Measurements from ENCODE around the gene B3GLCT. TPM values are rescaled to one million over a fixed set of nuclear protein-coding genes. Genes with fewer than 3 reads are reported as not detected.

Gene B3GLCT
- total RNA-seq, 1 experiment from 2014 or later: 3.9 TPM

GRCh38 chr13:31214435-31214834 lies 14.7 kb downstream of the B3GLCT start:
- H4K20me1 ChIP-seq (ENCODE audit: insufficient read depth): no peaks in the 10 kb centered on the region
- no peak for DNase-seq (ENCODE audit: low read depth, low spot score)
- no peak overlapping the region for H3K4me2 ChIP-seq (ENCODE audit: low read length)
- no peak overlapping the region for H2AFZ ChIP-seq (ENCODE audit: low read depth, low read length, poor library complexity, severe bottlenecking)
- no peak for TF ChIP-seq REST (IDR thresholded peaks at IDR 0.05; ENCODE audit: low read depth)
- TF ChIP-seq YY1 (IDR thresholded peaks at IDR 0.05; ENCODE audit: extremely low read depth, insufficient replicate concordance, low read depth, low read length): no peak
- TF ChIP-seq ZBTB33 (IDR thresholded peaks at IDR 0.05; ENCODE audit: extremely low read depth, insufficient replicate concordance, low read length): no peak
- TF ChIP-seq CBX3 (IDR thresholded peaks at IDR 0.05; ENCODE audit: low read depth): no peak
- TF ChIP-seq SP1 (IDR thresholded peaks at IDR 0.05; ENCODE audit: low read depth): no peak
- no peak for TF ChIP-seq EZH2phosphoT487 (IDR thresholded peaks at IDR 0.05; ENCODE audit: borderline replicate concordance)
- TF ChIP-seq MAX (IDR thresholded peaks at IDR 0.05): no peak
- TF ChIP-seq TCF7L2 (IDR thresholded peaks at IDR 0.05; ENCODE audit: borderline replicate concordance, extremely low read depth, insufficient read depth, insufficient read length): no peak
- TF ChIP-seq SRF (IDR thresholded peaks at IDR 0.05; ENCODE audit: low read depth): no peak
- TF ChIP-seq FOSL1 (IDR thresholded peaks at IDR 0.05; ENCODE audit: low read depth): no peak
- no peak for TF ChIP-seq ZNF274 (IDR thresholded peaks at IDR 0.05; ENCODE audit: low read depth, low read length)
- TF ChIP-seq SIN3A (IDR thresholded peaks at IDR 0.05; ENCODE audit: low read depth): no peak
- TF ChIP-seq, protein P1, sequence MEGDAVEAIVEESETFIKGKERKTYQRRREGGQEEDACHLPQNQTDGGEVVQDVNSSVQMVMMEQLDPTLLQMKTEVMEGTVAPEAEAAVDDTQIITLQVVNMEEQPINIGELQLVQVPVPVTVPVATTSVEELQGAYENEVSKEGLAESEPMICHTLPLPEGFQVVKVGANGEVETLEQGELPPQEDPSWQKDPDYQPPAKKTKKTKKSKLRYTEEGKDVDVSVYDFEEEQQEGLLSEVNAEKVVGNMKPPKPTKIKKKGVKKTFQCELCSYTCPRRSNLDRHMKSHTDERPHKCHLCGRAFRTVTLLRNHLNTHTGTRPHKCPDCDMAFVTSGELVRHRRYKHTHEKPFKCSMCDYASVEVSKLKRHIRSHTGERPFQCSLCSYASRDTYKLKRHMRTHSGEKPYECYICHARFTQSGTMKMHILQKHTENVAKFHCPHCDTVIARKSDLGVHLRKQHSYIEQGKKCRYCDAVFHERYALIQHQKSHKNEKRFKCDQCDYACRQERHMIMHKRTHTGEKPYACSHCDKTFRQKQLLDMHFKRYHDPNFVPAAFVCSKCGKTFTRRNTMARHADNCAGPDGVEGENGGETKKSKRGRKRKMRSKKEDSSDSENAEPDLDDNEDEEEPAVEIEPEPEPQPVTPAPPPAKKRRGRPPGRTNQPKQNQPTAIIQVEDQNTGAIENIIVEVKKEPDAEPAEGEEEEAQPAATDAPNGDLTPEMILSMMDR (IDR thresholded peaks at IDR 0.05 in 2 of 3, conservative IDR thresholded peaks at IDR 0.05 in 1 of 3; ENCODE audit: borderline replicate concordance in 1 of 3, insufficient read depth in 1 of 3, low read depth in 2 of 3, low read length in 2 of 3): no peak
- no peak for TF ChIP-seq ELF1 (IDR thresholded peaks at IDR 0.05; ENCODE audit: borderline replicate concordance, low read depth)
- TF ChIP-seq ZFX (IDR thresholded peaks at IDR 0.05): no peak
- TF ChIP-seq, protein P2, sequence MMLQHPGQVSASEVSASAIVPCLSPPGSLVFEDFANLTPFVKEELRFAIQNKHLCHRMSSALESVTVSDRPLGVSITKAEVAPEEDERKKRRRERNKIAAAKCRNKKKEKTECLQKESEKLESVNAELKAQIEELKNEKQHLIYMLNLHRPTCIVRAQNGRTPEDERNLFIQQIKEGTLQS (IDR thresholded peaks at IDR 0.05): no peak
- no peak for TF ChIP-seq EGR1 (IDR thresholded peaks at IDR 0.05; ENCODE audit: low read depth)
- TF ChIP-seq POLR2A (IDR thresholded peaks at IDR 0.05; ENCODE audit: borderline replicate concordance, extremely low read depth, insufficient read depth, insufficient read length): no peak
- TF ChIP-seq EZH2 (IDR thresholded peaks at IDR 0.05): no peak
- H3K36me3 ChIP-seq (ENCODE audit: control insufficient read depth in 1 of 2, insufficient read depth in 2 of 2, low read length in 2 of 2): no peaks in the 10 kb centered on the region
- no peaks in the 10 kb centered on the region for H3K9me3 ChIP-seq (ENCODE audit: control insufficient read depth in 1 of 2, insufficient read depth in 1 of 2, low read depth in 1 of 2, low read length in 2 of 2)
- no peaks in the 10 kb centered on the region for H3K79me2 ChIP-seq (ENCODE audit: insufficient read depth, low read length)
- no peaks in the 10 kb centered on the region for H3K9me2 ChIP-seq (ENCODE audit: insufficient read depth)
- peaks cover 9 to 11% of the 10 kb centered on the region in 2 experiments for H3K4me1 ChIP-seq (ENCODE audit: control insufficient read depth in 1 of 2, insufficient read depth in 2 of 2, low read length in 2 of 2)
- CTCF ChIA-PET: no interaction called here
- BruUV-seq (replicated peaks): no TSS peak
- ATAC-seq: no peak
- H3K4me3 ChIP-seq (replicated peaks in 1 of 2; ENCODE audit: low read depth in 1 of 2, low read length in 2 of 2): no peak overlapping the region
- H3K9ac ChIP-seq (ENCODE audit: low read length): no peak overlapping the region
- no peak overlapping the region for H3K27ac ChIP-seq (ENCODE audit: low read depth, low read length)
- intact Hi-C loops (cut with micrococcal nuclease): no loop called here
- POLR2A ChIA-PET: interaction anchor here (0.7 kb wide), 1 partner anchor 11 kb away, joined by 3 read pairs; no protein-coding TSS in a partner anchor
- RAD21 ChIA-PET (ENCODE audit: low non-redundant PET in 1 of 2, low total read pairs in 2 of 2, uncharacterized antibody in 2 of 2, unreplicated experiment in 2 of 2): no interaction called here
- no peaks in the 10 kb centered on the region for H3K27me3 ChIP-seq (ENCODE audit: insufficient read depth, low read length)

Measured in HCT116 (cell line).